ENCODE results near the gene AKR1C2. TPM values are rescaled to one million over a fixed set of nuclear protein-coding genes. Genes with fewer than 3 reads are reported as not detected.
"Not testable (repeated sequence)": the region's sequence is repeated elsewhere in the genome, so short reads cannot be mapped to it uniquely, and the experiment has no call there.

The AKR1C2 gene
- total and polyA plus RNA-seq, 11 donors, result 9.3 to 33.7 (median 14.5) TPM

GRCh38 chr10:4963815-4964154 is 39.9 kb downstream of the AKR1C2 start:
- H3K4me1 ChIP-seq; H3K27me3 ChIP-seq; intact Hi-C loops (cut with DNase I); H3K9me3 ChIP-seq; DNase-seq: not testable (repeated sequence)
- H3K4me3 ChIP-seq, result peak overlapping the region in 10 of 12 donors; percentile 2 to 61 (median 40)
- WGBS, 4 donors, result 58 to 89% (median 74%) methylated on average over 3 to 4 of the region's 4 CpGs
- peak overlapping the region in 3 of 12 donors; percentile 3 to 53 (median 39) for H3K27ac ChIP-seq
- peak in 3 of 4 donors; percentile 36 to 58 (median 51) for ATAC-seq
- H3K36me3 ChIP-seq, result peaks cover 0 to 16% (median 0%) of the 10 kb centered on the region in 9 donors

- H3K9me3 ChIP-seq; H3K4me1 ChIP-seq; DNase-seq; H3K27me3 ChIP-seq; intact Hi-C loops (cut with DNase I): not testable (repeated sequence)
- peak; percentile 96 to 99 (median 98) for ATAC-seq
- peak within 1 kb of the TSS in 4 of 12 donors; percentile 19 to 55 (median 46) for H3K27ac ChIP-seq
- H3K4me3 ChIP-seq, result peak within 1 kb of the TSS in 10 of 12 donors; percentile 2 to 61 (median 40)
- peaks cover 0 to 11% (median 0%) of the 10 kb centered on the region in 9 donors for H3K36me3 ChIP-seq
- WGBS, 4 donors, result 33 to 51% (median 47%) methylated on average over 6 of the region's 7 CpGs
These were observed 40.5 kb downstream of the AKR1C2 start, which contains the start of gene AKR1C1 for GRCh38 chr10:4962876-4963814. Gene AKR1C1, plus strand, starts transcription at chr10:4963415. Its CDS starts 30 bp downstream, at chr10:4963445.

GRCh38 chr10:4962308-4962707 is 41.3 kb downstream of the AKR1C2 start:
- H3K27me3 ChIP-seq; H3K36me3 ChIP-seq; H3K4me1 ChIP-seq; H3K27ac ChIP-seq; DNase-seq; H3K4me3 ChIP-seq; H3K9me3 ChIP-seq; ATAC-seq; intact Hi-C loops (cut with DNase I): not testable (repeated sequence)
- WGBS, 4 donors, result 66 to 76% (median 74%) methylated on average over 1 of the region's 1 CpG

GRCh38 chr10:4961558-4961957 is 42.1 kb downstream of the AKR1C2 start:
- ATAC-seq; H3K4me3 ChIP-seq; H3K36me3 ChIP-seq; DNase-seq; H3K27me3 ChIP-seq; H3K9me3 ChIP-seq; H3K4me1 ChIP-seq; intact Hi-C loops (cut with DNase I); H3K27ac ChIP-seq: not testable (repeated sequence)
- 97% methylated on average over 11 of the region's 11 CpGs for WGBS, 4 donors

GRCh38 chr10:4956955-4957645 is 46.6 kb downstream of the AKR1C2 start:
- ATAC-seq, H3K27ac ChIP-seq, H3K9me3 ChIP-seq, H3K4me1 ChIP-seq, H3K4me3 ChIP-seq, H3K27me3 ChIP-seq, H3K36me3 ChIP-seq, DNase-seq: not testable (repeated sequence)
- WGBS, 4 donors, result 78 to 84% (median 80%) methylated on average over 5 of the region's 5 CpGs
- intact Hi-C loops (cut with DNase I), result loop anchor here in 1 of 10 donors (5.0 kb wide), 1 partner anchor 45 kb away; the partner anchor contains the start of gene AKR1C2

GRCh38 chr10:4956088-4956487 is 47.6 kb downstream of the AKR1C2 start:
- not testable (repeated sequence) for H3K27me3 ChIP-seq, H3K4me3 ChIP-seq, DNase-seq, ATAC-seq, H3K27ac ChIP-seq, H3K4me1 ChIP-seq, H3K36me3 ChIP-seq, H3K9me3 ChIP-seq
- intact Hi-C loops (cut with DNase I), result loop anchor here in 1 of 10 donors (5.0 kb wide), 1 partner anchor 46 kb away; the partner anchor contains the start of gene AKR1C2
- 86 to 92% (median 88%) methylated on average over 4 to 6 of the region's 7 CpGs for WGBS, 4 donors

- ATAC-seq, result no peak
- DNase-seq, result no peak
- H3K4me1 ChIP-seq, result peaks cover 0 to 8% (median 0%) of the 10 kb centered on the region in 12 donors
- no peaks in the 10 kb centered on the region for H3K36me3 ChIP-seq
- intact Hi-C loops (cut with DNase I), result no loop called here
- H3K27me3 ChIP-seq, result no peaks in the 10 kb centered on the region
- H3K27ac ChIP-seq, result no peak overlapping the region
- no peak overlapping the region for H3K4me3 ChIP-seq
- no peaks in the 10 kb centered on the region for H3K9me3 ChIP-seq
- TF ChIP-seq POLR2A (IDR thresholded peaks at IDR 0.05), result no peak
- no peak for TF ChIP-seq CTCF (IDR thresholded peaks at IDR 0.05)
These were observed 50.3 kb downstream of the AKR1C2 start for GRCh38 chr10:4953405-4953804.

- H3K4me3 ChIP-seq; DNase-seq; H3K9me3 ChIP-seq; H3K36me3 ChIP-seq; ATAC-seq; intact Hi-C loops (cut with DNase I); H3K27me3 ChIP-seq; H3K27ac ChIP-seq: not testable (repeated sequence)
- peaks cover 0 to 17% (median 2%) of the 10 kb centered on the region in 12 donors for H3K4me1 ChIP-seq
- WGBS, 4 donors, result 51 to 60% (median 55%) methylated on average over 5 of the region's 5 CpGs
These were observed 52.0 kb downstream of the AKR1C2 start for GRCh38 chr10:4951512-4952162.

All from heart left ventricle (tissue), 16 donors.